Naive thymus-derived CD4-positive, alpha-beta T cell (primary cell): ENCODE measurements around the gene SPTBN5. TPM values are rescaled to one million over a fixed set of nuclear protein-coding genes. Genes with fewer than 3 reads are reported as not detected.

ENCODE experiments used
- ATAC-seq: fragments of 150-1000 bp; cut with Tn5 transposase; 2 replicates; pipeline ENCODE4 v1.10.0; 2021; ENCODE audit warnings: mild to moderate bottlenecking, moderate library complexity
- CTCF ChIA-PET: fragments of 350-600 bp; sonication (Branson Sonifier 250); formaldehyde crosslinking; loops from one replicate; lab custom pipeline; 2021; ENCODE audit warnings: antibody characterized with exemption; lab: Charles Lee
- POLR2A ChIA-PET: fragments of 350-600 bp; sonication (Branson Sonifier 250); formaldehyde crosslinking; loops from one replicate; lab custom pipeline; 2021; ENCODE audit warnings: antibody characterized with exemption, inconsistent platforms; lab: Charles Lee
- DNase-seq, 9 donors: peaks; one replicate each; pipeline versions ENCODE4 v3.0.0 to v3.0.0-alpha.2; 2020 to 2022; ENCODE audit warnings: mixed read lengths in 1 of 9
- H3K27ac ChIP-seq: one replicate; pipeline ENCODE4 v1.7.0; 2013; ENCODE audit warnings: mild to moderate bottlenecking, low read depth, low read length, moderate library complexity
- H3K27me3 ChIP-seq, 2 donors: one replicate each; pipeline ENCODE4 v1.7.0; 2013; ENCODE audit warnings: low read length in 2 of 2, mild to moderate bottlenecking in 2 of 2, moderate library complexity in 2 of 2; ENCODE audit not compliant: control insufficient read depth in 2 of 2, insufficient read depth in 2 of 2
- H3K36me3 ChIP-seq, 3 experiments: 1 replicate in 2 of 3; 2 replicates in 1 of 3; pipeline ENCODE4 v1.7.0; 2013; ENCODE audit warnings: low read length in 3 of 3, mild to moderate bottlenecking in 3 of 3, moderate library complexity in 1 of 3; ENCODE audit not compliant: insufficient read depth in 3 of 3, control insufficient read depth in 2 of 3
- H3K4me1 ChIP-seq, 2 donors: one replicate each; pipeline ENCODE4 v1.7.0; 2013; ENCODE audit warnings: low read length in 2 of 2, mild to moderate bottlenecking in 2 of 2, moderate library complexity in 1 of 2; ENCODE audit not compliant: control insufficient read depth in 2 of 2, insufficient read depth in 2 of 2
- H3K4me3 ChIP-seq: 2 replicates; pipeline ENCODE4 v1.7.0; 2013; ENCODE audit warnings: mild to moderate bottlenecking, low read length
- H3K9me3 ChIP-seq, 3 experiments: 1 replicate in 2 of 3; 2 replicates in 1 of 3; pipeline ENCODE4 v1.7.0; 2013; ENCODE audit warnings: low read length in 3 of 3; ENCODE audit not compliant: control insufficient read depth in 2 of 3
- H3K27ac Mint-ChIP-seq, 9 donors: one replicate each; pipeline ENCODE4 v1.8.0; 2020 to 2022; ENCODE audit warnings: mixed read lengths in 9 of 9, mild to moderate bottlenecking in 8 of 9, moderate library complexity in 5 of 9, inconsistent platforms in 2 of 9
- H3K27me3 Mint-ChIP-seq, 5 donors: one replicate each; pipeline ENCODE4 v1.8.0; 2021 to 2022; ENCODE audit warnings: mixed read lengths in 5 of 5, mild to moderate bottlenecking in 1 of 5
- H3K36me3 Mint-ChIP-seq, 5 donors: one replicate each; pipeline ENCODE4 v1.8.0; 2020 to 2022; ENCODE audit warnings: mixed read lengths in 5 of 5, mild to moderate bottlenecking in 3 of 5, inconsistent platforms in 1 of 5
- H3K4me1 Mint-ChIP-seq, 7 donors: one replicate each; pipeline ENCODE4 v1.8.0; 2020 to 2022; ENCODE audit warnings: mixed read lengths in 7 of 7, mild to moderate bottlenecking in 3 of 7, inconsistent platforms in 1 of 7
- H3K4me3 Mint-ChIP-seq, 10 donors: one replicate each; pipeline ENCODE4 v1.8.0; 2020 to 2022; ENCODE audit warnings: mild to moderate bottlenecking in 10 of 10, mixed read lengths in 10 of 10, moderate library complexity in 6 of 10, inconsistent platforms in 2 of 10
- H3K9me3 Mint-ChIP-seq, 11 donors: one replicate each; pipeline ENCODE4 v1.8.0; 2020 to 2022; ENCODE audit warnings: mixed read lengths in 11 of 11, mild to moderate bottlenecking in 4 of 11, inconsistent platforms in 1 of 11, moderate library complexity in 1 of 11
- intact Hi-C, 2 donors: fragments of 100-400 bp; cut with micrococcal nuclease; formaldehyde crosslinking; loops; one replicate each; pipeline ENCODE4 v1.15.1; 2023
- polyA plus RNA-seq, 2 donors: library from polyadenylated mRNA; unstranded; fragments of 300-500 nt; fragmentation: Illumina TruSeq; gene quantifications; one replicate each; pipeline ENCODE4 v1.2.3, GENCODE V29; 2021
- total RNA-seq, 6 experiments: library from RNA in 5 of 6; stranded (reverse) in 5 of 6; gene quantifications; 1 replicate in 5 of 6; 2 replicates in 1 of 6; pipeline ENCODE4 v1.2.3 and lab custom pipeline; 2021 to 2026

The SPTBN5 gene
- total and polyA plus RNA-seq, 7 experiments from 2014 or later: 0.12 to 2.7 (median 1.7) TPM; not detected in 1

DNA sequence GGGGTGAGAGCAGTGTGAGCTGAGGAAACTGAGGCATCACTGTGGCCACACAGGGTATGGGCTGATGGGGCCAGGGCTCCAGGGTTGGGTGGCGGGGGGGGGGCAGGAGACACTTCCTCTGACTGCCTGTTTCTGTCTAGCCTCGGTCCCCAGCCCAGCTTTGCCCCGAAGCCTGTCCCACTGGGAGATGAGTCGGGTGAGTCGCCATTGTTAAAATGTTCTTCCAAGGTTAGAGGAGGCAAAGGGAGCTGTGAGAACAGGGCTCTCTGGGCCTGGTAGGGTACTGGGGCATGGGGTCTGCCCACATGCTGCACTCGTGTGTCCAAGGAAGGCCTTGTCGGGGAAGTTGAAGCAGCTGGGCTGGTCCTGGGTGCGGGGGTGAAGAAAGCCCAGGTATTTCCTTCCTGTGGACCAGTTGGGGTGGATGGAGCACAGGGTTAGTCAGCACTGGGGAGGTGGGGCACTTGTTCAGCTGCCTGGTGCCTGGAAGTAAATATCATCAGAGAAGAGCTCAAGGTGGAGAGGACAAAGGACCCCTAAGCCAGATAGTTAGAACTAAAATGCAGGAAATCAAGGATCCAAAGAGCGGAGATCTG, 74.3 kb downstream of the SPTBN5 start:
- Histone ChIP-seq H3K27me3 (no peaks in the 10 kb centered on the region), H3K36me3 (peaks cover 0 to 96% (median 0%) of the 10 kb centered on the region in 3 experiments), H3K4me3 (no peak overlapping the region), H3K27ac (no peak overlapping the region), H3K4me1 (no peaks in the 10 kb centered on the region), H3K9me3 (no peaks in the 10 kb centered on the region)
- H3K4me3 Mint-ChIP-seq: no peak overlapping the region
- ChIA-PET POLR2A (no interaction called here), CTCF (interaction anchor here (0.7 kb wide), 1 partner anchor 1140 kb away, joined by 3 read pairs; no protein-coding TSS in a partner anchor)
- H3K27ac Mint-ChIP-seq: no peak overlapping the region
- ATAC-seq: no peak
- H3K9me3 Mint-ChIP-seq: no peaks in the 10 kb centered on the region
- peaks cover 0 to 2% (median 0%) of the 10 kb centered on the region in 7 donors for H3K4me1 Mint-ChIP-seq
- no peaks in the 10 kb centered on the region for H3K27me3 Mint-ChIP-seq
- intact Hi-C loops: no loop called here
- H3K36me3 Mint-ChIP-seq: peaks cover 0 to 48% (median 11%) of the 10 kb centered on the region in 5 donors
- DNase-seq: no peak

DNA sequence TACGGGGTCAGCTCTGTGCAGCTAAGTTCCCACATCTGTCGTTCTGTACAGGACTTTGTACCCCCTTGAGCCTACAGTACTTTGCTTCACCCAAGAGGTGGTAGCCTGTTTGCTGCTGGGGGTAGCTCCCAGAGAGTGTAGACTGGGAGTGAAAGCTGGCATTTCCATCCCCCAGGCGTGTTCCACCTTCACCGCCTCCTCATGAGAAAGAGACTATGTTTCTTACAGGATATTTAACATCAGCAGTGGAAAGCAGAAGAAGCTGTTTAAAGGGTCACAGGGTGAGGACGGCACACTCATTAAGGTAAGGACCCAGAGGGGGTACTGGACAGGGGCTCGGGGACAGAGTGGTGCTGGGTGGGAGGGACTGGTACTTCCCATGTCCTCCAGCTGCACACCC, 76.1 kb downstream of the SPTBN5 start:
- ChIA-PET CTCF (interaction anchor here (0.6 to 0.8 kb wide), 2 partner anchors 14 to 41 kb away, joined by 3 read pairs; no protein-coding TSS in a partner anchor), POLR2A (no interaction called here)
- Histone ChIP-seq H3K27ac (no peak overlapping the region), H3K9me3 (no peaks in the 10 kb centered on the region), H3K4me1 (no peaks in the 10 kb centered on the region), H3K27me3 (no peaks in the 10 kb centered on the region), H3K36me3 (peaks cover 0 to 97% (median 0%) of the 10 kb centered on the region in 3 experiments), H3K4me3 (no peak overlapping the region)
- no peak overlapping the region for H3K27ac Mint-ChIP-seq
- H3K9me3 Mint-ChIP-seq: no peaks in the 10 kb centered on the region
- intact Hi-C loops: no loop called here
- peaks cover 0 to 58% (median 12%) of the 10 kb centered on the region in 5 donors for H3K36me3 Mint-ChIP-seq
- peaks cover 0 to 2% (median 0%) of the 10 kb centered on the region in 7 donors for H3K4me1 Mint-ChIP-seq
- no peak overlapping the region for H3K4me3 Mint-ChIP-seq
- DNase-seq: no peak
- no peaks in the 10 kb centered on the region for H3K27me3 Mint-ChIP-seq
- no peak for ATAC-seq

DNA sequence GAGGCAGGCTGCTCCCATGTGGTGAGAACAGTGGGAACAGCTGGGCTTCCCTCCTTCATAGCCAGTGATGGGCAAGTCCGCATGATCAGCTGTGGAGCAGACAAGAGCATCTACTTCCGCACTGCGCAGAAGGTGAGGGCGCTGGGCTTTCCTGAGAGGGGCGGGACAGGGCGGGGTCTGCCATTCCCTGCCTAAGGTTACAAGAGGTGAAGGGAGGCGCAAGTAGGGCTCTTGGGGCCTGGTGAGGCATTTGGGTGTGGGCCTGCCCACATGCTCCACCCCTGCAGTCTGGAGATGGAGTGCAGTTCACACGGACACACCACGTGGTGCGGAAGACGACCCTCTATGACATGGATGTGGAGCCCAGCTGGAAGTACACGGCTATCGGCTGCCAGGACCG, 76.5 kb downstream of the SPTBN5 start:
- no peaks in the 10 kb centered on the region for H3K9me3 ChIP-seq
- H3K4me3 ChIP-seq: no peak overlapping the region
- H3K4me1 ChIP-seq: no peaks in the 10 kb centered on the region
- intact Hi-C loops: no loop called here
- H3K9me3 Mint-ChIP-seq: no peaks in the 10 kb centered on the region
- H3K27me3 ChIP-seq: no peaks in the 10 kb centered on the region
- H3K36me3 Mint-ChIP-seq: peaks cover 0 to 60% (median 12%) of the 10 kb centered on the region in 5 donors
- no peak for ATAC-seq
- H3K27ac ChIP-seq: no peak overlapping the region
- H3K27ac Mint-ChIP-seq: no peak overlapping the region
- H3K36me3 ChIP-seq: peaks cover 0 to 97% (median 0%) of the 10 kb centered on the region in 3 experiments
- no peak for DNase-seq
- POLR2A ChIA-PET: no interaction called here
- CTCF ChIA-PET: interaction anchor here (0.6 kb wide), 1 partner anchor 15 kb away, joined by 3 read pairs; no protein-coding TSS in a partner anchor
- H3K27me3 Mint-ChIP-seq: no peaks in the 10 kb centered on the region
- H3K4me1 Mint-ChIP-seq: peaks cover 0 to 3% (median 0%) of the 10 kb centered on the region in 7 donors
- H3K4me3 Mint-ChIP-seq: no peak overlapping the region

DNA sequence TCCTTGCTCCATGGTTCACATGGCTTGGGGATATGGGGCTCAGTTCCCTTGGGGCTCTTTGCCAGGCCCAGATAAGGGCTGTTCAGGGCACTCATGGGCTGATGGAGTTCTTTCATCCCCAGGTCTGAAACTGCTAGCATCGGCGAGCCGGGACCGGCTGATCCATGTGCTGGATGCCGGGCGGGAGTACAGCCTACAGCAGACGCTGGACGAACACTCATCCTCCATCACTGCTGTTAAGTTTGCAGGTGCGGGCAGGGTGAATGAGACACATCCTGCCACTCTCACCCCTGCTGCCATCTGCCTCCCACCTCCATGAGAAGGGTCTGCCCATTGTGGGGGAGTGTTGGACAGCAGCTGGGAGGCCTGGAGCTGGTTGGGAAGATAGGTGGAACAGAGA, 77.1 kb downstream of the SPTBN5 start:
- Histone ChIP-seq H3K4me3 (no peak overlapping the region), H3K36me3 (peaks cover 0 to 93% (median 0%) of the 10 kb centered on the region in 3 experiments), H3K27me3 (no peaks in the 10 kb centered on the region), H3K4me1 (peaks cover 0 to 2% of the 10 kb centered on the region in 2 donors), H3K9me3 (no peaks in the 10 kb centered on the region), H3K27ac (no peak overlapping the region)
- ChIA-PET POLR2A (no interaction called here), CTCF (interaction anchor here (0.5 to 0.9 kb wide), 3 partner anchors 15 to 213 kb away, joined by 3 to 4 read pairs (median 3); no protein-coding TSS in a partner anchor)
- Mint-ChIP-seq H3K27ac (no peak overlapping the region), H3K36me3 (peaks cover 0 to 60% (median 12%) of the 10 kb centered on the region in 5 donors), H3K4me3 (no peak overlapping the region), H3K9me3 (no peaks in the 10 kb centered on the region), H3K27me3 (no peaks in the 10 kb centered on the region), H3K4me1 (peaks cover 0 to 7% (median under 1%) of the 10 kb centered on the region in 7 donors)
- DNase-seq (no peak), ATAC-seq (no peak)
- intact Hi-C loops: no loop called here

DNA sequence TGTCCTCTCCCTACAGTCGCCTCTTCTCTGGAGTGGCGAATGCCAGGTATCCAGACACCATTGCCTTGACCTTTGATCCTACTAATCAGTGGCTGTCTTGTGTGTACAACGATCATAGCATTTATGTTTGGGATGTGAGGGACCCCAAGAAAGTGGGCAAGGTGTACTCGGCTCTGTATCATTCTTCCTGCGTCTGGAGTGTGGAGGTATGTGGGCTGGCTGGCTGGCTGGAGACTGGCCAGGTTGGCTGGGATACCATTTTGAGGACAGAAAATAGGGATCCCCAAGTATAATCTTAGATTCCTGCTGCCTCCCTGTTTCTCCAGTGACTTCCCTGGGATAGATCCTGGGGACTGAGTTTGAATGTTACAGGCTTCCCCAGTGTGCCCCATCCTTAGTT, 79.3 kb downstream of the SPTBN5 start:
- H3K27me3 ChIP-seq: no peaks in the 10 kb centered on the region
- intact Hi-C loops: no loop called here
- ChIA-PET CTCF (no interaction called here), POLR2A (interaction anchor here (1.7 kb wide), 1 partner anchor 41 kb away, joined by 13 read pairs; the partner anchor contains the start of gene MAPKBP1)
- Mint-ChIP-seq H3K27me3 (no peaks in the 10 kb centered on the region), H3K4me3 (no peak overlapping the region), H3K27ac (no peak overlapping the region), H3K9me3 (no peaks in the 10 kb centered on the region), H3K4me1 (peaks cover 7 to 24% (median 12%) of the 10 kb centered on the region in 7 donors), H3K36me3 (peaks cover 0 to 50% (median 12%) of the 10 kb centered on the region in 5 donors)
- H3K4me1 ChIP-seq: peaks cover 0 to 3% of the 10 kb centered on the region in 2 donors
- ATAC-seq (no peak), DNase-seq (no peak)
- peaks cover 0 to 70% (median 0%) of the 10 kb centered on the region in 3 experiments for H3K36me3 ChIP-seq
- H3K4me3 ChIP-seq: no peak overlapping the region
- no peaks in the 10 kb centered on the region for H3K9me3 ChIP-seq
- no peak overlapping the region for H3K27ac ChIP-seq

DNA sequence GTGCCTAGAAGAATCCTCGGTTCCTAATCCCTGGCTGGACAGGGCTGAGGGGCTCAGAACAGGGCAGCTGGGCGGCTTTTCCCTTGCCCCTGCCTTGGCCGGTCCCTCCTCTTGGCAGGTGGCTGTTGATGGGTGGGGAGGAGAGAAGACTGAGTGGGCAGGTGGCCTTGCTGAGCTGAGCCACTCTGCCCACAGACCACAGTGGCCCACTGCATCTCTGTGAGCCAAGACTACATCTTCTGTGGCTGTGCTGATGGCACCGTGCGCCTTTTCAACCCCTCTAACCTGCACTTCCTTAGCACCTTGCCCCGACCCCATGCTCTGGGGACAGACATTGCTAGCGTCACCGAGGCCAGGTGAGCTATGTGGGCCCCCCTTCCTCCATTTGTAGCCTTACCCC, 80.4 kb downstream of the SPTBN5 start:
- H3K4me3 ChIP-seq: no peak overlapping the region
- H3K9me3 ChIP-seq: no peaks in the 10 kb centered on the region
- DNase-seq (no peak), ATAC-seq (no peak)
- CTCF ChIA-PET: interaction anchor here (0.5 to 5.8 kb wide), 9 partner anchors 25 to 210 kb away, joined by 3 to 180 read pairs (median 3); partner anchors contain the start of genes MAPKBP1 and PLA2G4B
- Mint-ChIP-seq H3K9me3 (no peaks in the 10 kb centered on the region), H3K4me3 (no peak overlapping the region), H3K27me3 (no peaks in the 10 kb centered on the region), H3K4me1 (peaks cover 8 to 24% (median 12%) of the 10 kb centered on the region in 7 donors), H3K27ac (no peak overlapping the region), H3K36me3 (peaks cover 0 to 42% (median 11%) of the 10 kb centered on the region in 5 donors)
- peaks cover 0 to 59% (median 0%) of the 10 kb centered on the region in 3 experiments for H3K36me3 ChIP-seq
- POLR2A ChIA-PET: interaction anchor here (1.7 kb wide), 1 partner anchor 40 kb away, joined by 13 read pairs; the partner anchor contains the start of gene MAPKBP1
- H3K27me3 ChIP-seq: no peaks in the 10 kb centered on the region
- intact Hi-C loops: no loop called here
- H3K27ac ChIP-seq: no peak overlapping the region
- peaks cover 0 to 3% of the 10 kb centered on the region in 2 donors for H3K4me1 ChIP-seq
